Measurements from ENCODE around the gene S100PBP. TPM values are rescaled to one million over a fixed set of nuclear protein-coding genes. Genes with fewer than 3 reads are reported as not detected.

S100PBP gene
- total and polyA plus RNA-seq, 7 donors, result 3.9 to 18.1 (median 9.7) TPM

- Histone ChIP-seq H3K4me1 (no peaks in the 10 kb centered on the region), H3K9me3 (no peaks in the 10 kb centered on the region), H3K27me3 (ENCODE audit: insufficient read depth in 3 of 3, low read length in 2 of 3) (no peaks in the 10 kb centered on the region), H3K4me3 (no peak overlapping the region), H3K36me3 (ENCODE audit: insufficient read depth in 1 of 2, low read depth in 1 of 2) (peaks cover 0 to 54% of the 10 kb centered on the region in 2 donors), H3K27ac (no peak overlapping the region)
- ATAC-seq (peak; percentile 8 to 23 (median 16)), DNase-seq (peak in 1 of 2 donors; percentile 35)
- intact Hi-C loops (cut with DNase I), result loop anchor here (1.0 to 10.0 kb wide), 4 partner anchors 61 to 369 kb away; no protein-coding TSS in a partner anchor
- no peak for TF ChIP-seq CTCF (IDR thresholded peaks at IDR 0.05)
- 58 to 75% (median 66%) methylated on average over 7 of the region's 7 CpGs for WGBS, 3 donors
These were observed 43.5 kb upstream of the S100PBP start for GRCh38 chr1:32773764-32774463.

DNA sequence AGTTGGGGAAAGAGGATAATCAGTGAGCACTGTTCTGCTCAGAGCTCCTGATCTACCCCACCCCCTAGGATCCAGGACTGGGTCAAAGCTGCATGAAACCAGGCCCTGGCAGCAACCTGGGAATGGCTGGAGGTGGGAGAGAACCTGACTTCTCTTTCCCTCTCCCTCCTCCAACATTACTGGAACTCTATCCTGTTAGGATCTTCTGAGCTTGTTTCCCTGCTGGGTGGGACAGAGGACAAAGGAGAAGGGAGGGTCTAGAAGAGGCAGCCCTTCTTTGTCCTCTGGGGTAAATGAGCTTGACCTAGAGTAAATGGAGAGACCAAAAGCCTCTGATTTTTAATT is 43.0 kb upstream of the S100PBP start:
- DNase-seq (peak in 1 of 2 donors; percentile 9), ATAC-seq (no peak)
- Histone ChIP-seq H3K4me1 (no peaks in the 10 kb centered on the region), H3K27ac (no peak overlapping the region), H3K36me3 (ENCODE audit: insufficient read depth in 1 of 2, low read depth in 1 of 2) (peaks cover 0 to 59% of the 10 kb centered on the region in 2 donors), H3K27me3 (ENCODE audit: insufficient read depth in 3 of 3, low read length in 2 of 3) (no peaks in the 10 kb centered on the region), H3K4me3 (no peak overlapping the region), H3K9me3 (no peaks in the 10 kb centered on the region)
- no peak for TF ChIP-seq CTCF (IDR thresholded peaks at IDR 0.05)
- intact Hi-C loops (cut with DNase I), result loop anchor here (5.0 to 10.0 kb wide), 2 partner anchors 252 to 370 kb away; no protein-coding TSS in a partner anchor

GRCh38 chr1:32774950-32775634 is 42.4 kb upstream of the S100PBP start:
- ATAC-seq, result no peak
- Histone ChIP-seq H3K27me3 (ENCODE audit: insufficient read depth in 3 of 3, low read length in 2 of 3) (no peaks in the 10 kb centered on the region), H3K36me3 (ENCODE audit: insufficient read depth in 1 of 2, low read depth in 1 of 2) (peaks cover 1 to 66% of the 10 kb centered on the region in 2 donors), H3K9me3 (no peaks in the 10 kb centered on the region), H3K4me1 (no peaks in the 10 kb centered on the region), H3K27ac (no peak overlapping the region), H3K4me3 (no peak overlapping the region)
- 59 to 69% (median 62%) methylated on average over 2 of the region's 2 CpGs for WGBS, 3 donors
- intact Hi-C loops (cut with DNase I), result loop anchor here (5.0 to 10.0 kb wide), 2 partner anchors 253 to 370 kb away; no protein-coding TSS in a partner anchor
- peak in 1 of 2 donors; percentile 25 for DNase-seq
- TF ChIP-seq CTCF (IDR thresholded peaks at IDR 0.05), result no peak

- no peaks in the 10 kb centered on the region for H3K4me1 ChIP-seq
- WGBS, 3 donors, result 79% methylated on average over 13 of the region's 13 CpGs
- ATAC-seq (no peak), DNase-seq (peak in 1 of 2 donors; percentile 14)
- H3K4me3 ChIP-seq, result no peak overlapping the region
- H3K27ac ChIP-seq, result no peak overlapping the region
- peaks cover 4 to 73% of the 10 kb centered on the region in 2 donors for H3K36me3 ChIP-seq (ENCODE audit: insufficient read depth in 1 of 2, low read depth in 1 of 2)
- H3K9me3 ChIP-seq, result no peaks in the 10 kb centered on the region
- TF ChIP-seq CTCF (IDR thresholded peaks at IDR 0.05), result no peak
- H3K27me3 ChIP-seq (ENCODE audit: insufficient read depth in 3 of 3, low read length in 2 of 3), result no peaks in the 10 kb centered on the region
- intact Hi-C loops (cut with DNase I), result loop anchor here in 1 of 2 donors (10.0 kb wide), 1 partner anchor 371 kb away; no protein-coding TSS in a partner anchor
These were observed 41.7 kb upstream of the S100PBP start for GRCh38 chr1:32775640-32776337.
